ENCODE results near the gene OR11A1. TPM values are rescaled to one million over a fixed set of nuclear protein-coding genes. Genes with fewer than 3 reads are reported as not detected.

Gene OR11A1
- total and polyA plus RNA-seq, 2 experiments from 2014 or later, result not detected

DNA sequence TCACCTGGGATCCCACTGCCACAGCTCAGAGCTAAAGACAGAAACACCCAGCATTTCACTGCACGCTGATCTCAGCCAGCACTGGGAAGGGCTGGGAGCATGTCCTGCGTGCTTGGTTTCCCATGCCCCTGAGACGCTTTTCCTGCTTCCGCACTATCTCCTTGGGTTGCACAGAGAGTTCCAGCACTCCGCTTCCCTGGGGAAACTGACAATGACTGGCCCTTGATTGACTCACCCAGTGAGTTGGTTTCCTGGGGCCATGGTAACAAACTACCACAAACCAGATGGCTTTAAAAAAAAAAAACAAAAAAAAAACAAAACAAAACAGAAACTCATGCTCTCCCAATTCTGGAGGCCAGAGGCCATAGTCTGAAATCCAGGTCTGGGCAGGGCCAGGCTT, 45.7 kb upstream of the OR11A1 start (continued):
- TF ChIP-seq ZNF114 (CRISPR knock-in tag; IDR thresholded peaks at IDR 0.05), result no peak
- no peak for TF ChIP-seq JUNB (IDR thresholded peaks at IDR 0.05; ENCODE audit: unreplicated experiment)
- no peak for TF ChIP-seq NANOG (IDR thresholded peaks at IDR 0.05; ENCODE audit: borderline replicate concordance)

DNA sequence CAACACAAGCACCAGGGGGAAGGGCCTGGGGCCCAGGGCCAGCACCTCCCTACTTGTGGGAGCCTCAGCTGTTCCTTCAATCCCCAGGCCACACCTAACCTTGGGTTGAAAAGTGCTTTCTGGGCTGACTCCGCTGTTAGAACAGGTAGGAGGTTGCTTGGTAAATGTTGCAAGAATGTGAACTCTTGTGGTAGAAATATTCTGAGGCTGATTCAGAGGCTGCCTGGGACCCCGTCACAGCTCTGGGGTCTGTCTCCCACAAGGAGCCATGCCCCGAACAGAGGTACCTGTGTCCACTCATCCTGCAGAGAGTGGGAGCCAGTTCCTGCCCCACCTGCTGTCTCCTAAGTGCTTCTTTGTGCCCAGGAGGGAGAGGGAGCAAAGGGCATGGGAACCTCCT, 45.3 kb upstream of the OR11A1 start:
- no peak for TF ChIP-seq NANOG (IDR thresholded peaks at IDR 0.05; ENCODE audit: borderline replicate concordance)
- no peak for TF ChIP-seq JUNB (IDR thresholded peaks at IDR 0.05; ENCODE audit: unreplicated experiment)
- no peak for TF ChIP-seq ZNF462 (CRISPR knock-in tag; IDR thresholded peaks at IDR 0.05)
- no peak for TF ChIP-seq EZH2phosphoT487 (IDR thresholded peaks at IDR 0.05; ENCODE audit: unreplicated experiment)
- TF ChIP-seq ZNF331 (CRISPR knock-in tag; IDR thresholded peaks at IDR 0.05; ENCODE audit: low read depth), result no peak
- TF ChIP-seq STAT1 (IDR thresholded peaks at IDR 0.05; ENCODE audit: unreplicated experiment), result no peak
- no peak for TF ChIP-seq CREB1 (CRISPR knock-in tag; IDR thresholded peaks at IDR 0.05; ENCODE audit: low read depth)
- no peak for TF ChIP-seq EZH2 (IDR thresholded peaks at IDR 0.05; ENCODE audit: low read depth, unreplicated experiment)
- Histone ChIP-seq H3K36me3 (ENCODE audit: insufficient read depth) (no peaks in the 10 kb centered on the region), H3F3A (replicated peaks; ENCODE audit: low read depth) (no peaks in the 10 kb centered on the region), H4K20me1 (replicated peaks; ENCODE audit: insufficient read depth) (no peaks in the 10 kb centered on the region; the same call in 1 of the 2 replicates), H3K27ac (ENCODE audit: low read depth) (no peak overlapping the region), H3K4me1 (ENCODE audit: insufficient read depth) (no peaks in the 10 kb centered on the region), H2AFZ (0 out of 2 replicates have a peak overlapping the region, but pooled peaks have one; percentile 23), H3K4me3 (no peak overlapping the region), H3K4me2 (no peak overlapping the region), H3K27me3 (ENCODE audit: insufficient read depth) (no peaks in the 10 kb centered on the region), H3K9me2 (ENCODE audit: insufficient read depth) (0 out of 2 replicates have a peak, but pooled peaks cover 5% of the 10 kb centered on the region), H3K79me2 (replicated peaks; ENCODE audit: insufficient read depth) (no peaks in the 10 kb centered on the region)
- H3K9me3 Mint-ChIP-seq, result no peaks in the 10 kb centered on the region
- DNase-seq (ENCODE audit: low spot score), result no peak
- no peak overlapping the region for H3K27ac Mint-ChIP-seq
- no peaks in the 10 kb centered on the region; the same call in 2 of the 3 replicates for H3K4me1 Mint-ChIP-seq
- H3K4me3 Mint-ChIP-seq, result no peak overlapping the region
- H3K36me3 Mint-ChIP-seq (ENCODE audit: low read depth), result no peaks in the 10 kb centered on the region
- peaks cover 2% of the 10 kb centered on the region for H3K27me3 Mint-ChIP-seq (ENCODE audit: insufficient read depth, low read depth, poor library complexity)
- ATAC-seq, result no peak

Data from GM23338 (cell line).